Fibroblast of gingiva (primary cell): ENCODE data around the gene MAGIX.

Experiments used
- DNase-seq: peaks from one replicate; pipeline ENCODE4 v3.0.0-alpha.2; 2011; ENCODE audit warnings: low read depth

The MAGIX gene

DNA sequence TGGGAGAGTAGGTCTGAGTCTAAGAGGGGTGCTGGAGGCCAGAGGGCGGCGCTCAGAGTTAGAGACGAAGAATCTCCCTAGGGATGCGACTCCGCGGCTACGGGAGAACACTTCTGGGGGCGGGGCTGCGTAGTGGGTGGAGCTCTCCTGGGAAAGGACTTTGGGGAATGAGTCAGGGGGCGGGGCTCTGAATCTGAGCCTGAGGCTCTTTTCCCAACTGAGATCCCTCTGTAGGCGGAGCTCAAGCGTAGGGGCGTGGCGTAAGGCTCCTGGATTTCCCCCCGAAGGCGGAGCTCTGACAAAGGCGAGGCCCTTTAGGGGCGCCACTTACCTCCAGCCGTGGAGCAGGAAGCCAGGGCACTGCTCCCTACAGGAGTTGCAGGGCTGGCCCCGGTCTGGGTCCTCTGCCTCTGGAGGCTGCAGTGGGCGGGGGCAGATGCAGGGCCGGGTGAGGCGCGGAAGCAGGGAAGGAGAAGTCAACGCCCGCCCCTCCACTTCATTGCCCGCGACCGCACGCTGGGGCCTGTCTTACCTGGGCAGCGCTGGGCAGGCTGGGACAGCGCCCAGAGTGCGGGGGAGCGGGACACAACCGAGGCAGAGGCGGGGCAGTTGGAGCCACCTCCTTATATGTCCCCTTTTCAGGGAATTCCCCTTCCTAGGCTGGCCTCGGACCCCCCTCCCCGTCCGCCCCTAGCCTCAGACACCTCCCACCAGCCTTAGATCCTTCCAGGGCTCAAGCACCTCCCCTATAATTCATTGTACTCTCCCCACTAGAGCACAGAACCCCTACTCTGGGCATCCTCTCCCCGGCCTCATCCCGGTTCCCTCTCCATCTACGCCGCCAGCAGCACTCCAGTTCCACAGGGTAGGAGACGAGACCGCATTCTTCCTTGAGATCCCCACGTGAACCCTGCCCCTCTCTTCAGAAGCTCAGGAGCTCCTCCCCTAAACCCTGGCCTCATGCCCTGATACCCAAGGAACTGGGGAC is 22.0 kb downstream of the MAGIX start:
- DNase-seq, result peak; percentile 80

DNA sequence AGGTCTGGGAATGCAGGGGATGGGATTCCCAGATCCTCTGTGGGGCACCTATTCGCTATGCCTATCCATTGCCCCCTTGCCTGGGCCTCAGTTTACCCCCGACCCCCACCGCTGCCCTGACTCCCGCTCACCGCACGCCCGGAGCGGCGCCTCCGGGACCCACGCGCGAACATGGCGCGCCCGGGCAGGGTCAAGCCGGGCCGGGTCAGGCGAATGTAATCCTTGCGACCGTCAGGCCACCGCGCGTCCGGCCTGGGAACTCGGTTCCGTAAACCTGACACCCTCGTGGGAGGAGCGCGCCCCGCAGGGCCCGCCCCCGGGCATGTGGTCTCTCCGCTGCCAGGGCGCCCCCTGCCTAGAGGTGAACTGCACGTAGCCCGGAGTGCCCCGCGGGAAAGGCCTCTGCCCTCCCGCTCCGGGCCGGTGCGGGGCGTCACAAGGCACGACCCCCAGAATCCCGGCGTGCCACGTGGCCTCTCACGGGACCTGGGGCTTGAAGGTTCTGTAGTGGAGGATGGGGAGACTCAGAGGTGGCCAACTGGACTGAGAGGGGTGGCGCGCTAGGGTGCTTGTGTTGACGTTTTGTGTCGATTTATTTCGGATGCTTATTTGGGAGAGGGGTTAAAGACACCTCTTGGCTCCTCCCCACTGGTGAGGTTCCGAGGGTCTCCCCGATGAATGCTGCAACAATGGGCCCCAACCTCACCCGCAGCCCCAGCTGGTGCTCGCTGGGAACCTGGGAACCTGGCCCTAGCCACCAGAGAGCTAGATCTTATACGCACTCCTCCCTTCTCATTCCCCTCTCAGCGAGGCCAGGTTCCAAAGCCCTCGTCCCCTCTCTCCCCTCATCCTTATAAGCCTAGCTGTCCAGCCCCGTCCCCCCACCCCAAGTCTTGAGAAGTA is 23.8 kb downstream of the MAGIX start, which contains the start of gene PRICKLE3:
Gene PRICKLE3 (minus strand): TSS at position 249 of the 903 bp plus-strand sequence. CDS start 76 bp downstream, at position 173.
- DNase-seq, result peak; percentile 62

DNA sequence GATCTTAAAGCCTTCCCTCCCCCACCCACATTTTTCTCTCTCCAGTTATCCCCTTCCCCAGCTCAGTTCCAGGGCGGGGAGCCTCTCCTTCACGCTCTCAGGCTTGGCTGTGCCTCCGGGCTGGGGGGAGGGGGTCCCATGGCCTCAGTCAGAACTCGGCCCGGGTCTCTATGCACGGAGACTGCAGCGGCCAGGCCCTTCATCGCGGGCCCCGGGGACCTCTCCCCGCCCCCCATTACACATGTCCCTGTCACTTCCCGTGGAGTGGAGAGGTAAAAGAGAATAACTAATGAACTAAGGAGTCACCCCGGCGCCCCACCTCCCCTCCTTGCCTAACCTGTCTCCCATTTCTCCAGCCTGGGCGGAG is 24.5 kb downstream of the MAGIX start:
- DNase-seq, result no peak

DNA sequence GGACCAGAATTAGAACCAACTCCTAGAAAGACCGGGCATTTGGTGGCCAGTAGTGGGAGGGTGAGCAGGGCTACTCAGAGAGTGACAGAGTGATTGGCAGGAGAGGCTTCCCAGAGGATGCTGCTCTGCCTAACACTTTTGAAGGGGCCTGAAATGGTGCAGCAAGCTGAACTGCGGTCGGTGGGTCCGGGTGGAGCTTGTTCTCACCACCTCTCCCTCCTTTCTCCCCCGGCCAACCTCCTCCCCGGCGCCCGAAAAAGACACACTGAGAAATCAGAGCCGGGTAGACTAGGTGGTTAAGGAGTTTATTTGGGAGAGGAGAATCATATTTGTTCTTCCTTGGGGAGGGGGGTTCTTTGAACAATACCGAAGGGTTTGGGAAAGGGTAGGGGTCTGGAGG is 25.0 kb downstream of the MAGIX start:
- DNase-seq, result no peak

DNA sequence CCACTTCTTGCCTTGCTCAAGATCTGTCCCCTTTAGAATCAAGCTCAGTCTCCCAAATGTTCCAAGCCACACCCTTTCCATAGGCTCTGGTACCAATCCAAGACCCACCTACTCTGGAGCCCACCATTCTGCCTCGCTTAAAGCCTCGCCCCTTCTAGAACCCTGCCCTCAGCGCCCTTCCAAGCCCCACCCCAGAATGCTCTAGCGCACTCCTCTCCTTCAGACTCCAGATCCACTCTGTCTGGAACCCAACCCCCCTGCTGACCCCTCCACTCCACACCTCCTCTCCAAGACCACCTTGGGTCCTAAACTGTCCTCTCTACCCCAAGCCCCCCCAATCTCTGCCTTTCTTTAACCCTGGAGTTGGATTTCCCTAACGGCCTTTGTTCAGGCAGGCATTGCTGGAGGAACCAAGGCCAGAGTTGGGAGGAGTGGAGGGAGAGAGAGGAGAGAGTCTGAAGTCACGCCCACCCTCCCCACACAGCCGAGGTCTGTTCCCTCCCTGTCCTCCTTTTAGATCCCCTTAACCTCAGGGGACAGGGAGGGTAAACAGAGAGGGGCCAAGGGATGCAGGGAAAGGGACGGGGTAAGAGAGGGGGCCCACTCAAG is 26.0 kb downstream of the MAGIX start:
- no peak for DNase-seq

DNA sequence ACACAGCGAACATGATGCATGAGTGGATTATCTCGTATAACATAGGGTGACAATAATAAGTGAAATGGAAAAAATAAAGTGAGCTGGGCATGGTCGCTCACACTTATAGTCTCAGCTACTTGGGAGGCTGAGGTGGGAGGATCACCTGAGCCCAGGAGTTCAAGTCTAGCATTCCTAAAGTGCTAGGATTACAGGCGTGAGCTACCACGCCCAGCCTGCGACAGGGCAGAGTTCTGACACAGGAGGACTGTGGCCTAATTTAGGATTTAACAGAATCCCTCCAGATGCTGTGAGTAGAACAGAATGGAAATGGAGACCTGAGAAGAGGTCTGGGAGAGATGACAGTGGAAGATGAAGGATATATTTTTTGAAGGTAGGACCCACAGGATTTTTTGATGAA is 27.0 kb downstream of the MAGIX start:
- no peak for DNase-seq

DNA sequence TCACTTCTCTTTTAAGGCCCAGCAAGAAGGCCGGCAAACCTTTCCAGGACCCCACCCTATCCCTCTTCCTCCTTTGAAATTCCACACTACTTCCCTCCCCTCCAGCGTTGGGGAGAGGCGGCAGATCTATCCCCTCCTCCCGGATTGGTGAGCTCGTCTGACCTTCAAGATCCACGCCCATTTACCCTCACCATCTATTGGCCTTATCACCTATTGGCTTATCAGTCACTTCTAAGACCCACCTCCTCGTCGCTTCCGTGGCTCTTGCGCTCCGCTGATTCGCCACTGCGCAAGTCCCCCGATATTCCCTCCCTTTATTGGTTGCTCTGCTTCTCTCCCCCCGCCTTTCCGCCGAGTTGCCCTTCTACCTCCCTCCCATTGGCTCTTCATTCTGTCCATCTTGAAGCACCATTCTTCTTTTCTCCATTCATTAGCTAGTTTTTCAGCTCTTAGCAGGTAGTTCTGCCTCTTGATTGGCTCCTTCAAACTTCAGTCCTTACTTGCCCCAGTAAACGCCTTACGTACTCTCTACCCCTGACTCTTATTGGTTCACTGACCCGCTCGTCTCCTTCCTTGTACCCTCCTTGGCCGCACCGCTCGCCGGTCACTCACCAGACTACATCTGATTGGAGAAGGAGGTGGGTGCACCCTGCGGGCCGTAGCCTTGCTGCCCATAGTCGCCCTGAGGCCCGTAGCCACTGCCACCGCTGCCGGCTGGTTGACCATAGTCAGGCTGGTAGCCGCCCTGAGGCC is 28.4 kb downstream of the MAGIX start:
- peak; percentile 100 for DNase-seq

DNA sequence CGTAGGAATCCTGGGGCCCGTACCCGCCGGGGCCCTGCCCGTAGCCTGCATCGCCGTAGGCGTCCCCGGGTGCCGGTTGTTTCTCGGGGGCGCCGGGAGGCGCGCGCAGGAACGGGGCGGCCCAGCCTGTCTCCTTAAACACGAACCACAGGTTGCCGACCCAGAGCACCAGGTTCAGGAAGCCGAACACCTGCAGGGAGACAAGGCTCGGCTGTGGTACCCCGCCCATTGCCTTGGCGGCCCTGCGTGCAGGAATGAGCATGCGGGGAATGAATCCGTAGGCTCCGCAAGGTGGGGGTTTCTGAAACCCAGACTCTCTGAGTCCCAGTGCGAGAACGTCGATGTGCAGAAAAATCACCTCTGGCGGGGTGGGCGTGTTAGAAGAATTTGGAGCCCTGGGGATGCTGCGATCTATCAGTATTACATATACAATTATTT is 29.0 kb downstream of the MAGIX start:
- DNase-seq, result no peak

DNA sequence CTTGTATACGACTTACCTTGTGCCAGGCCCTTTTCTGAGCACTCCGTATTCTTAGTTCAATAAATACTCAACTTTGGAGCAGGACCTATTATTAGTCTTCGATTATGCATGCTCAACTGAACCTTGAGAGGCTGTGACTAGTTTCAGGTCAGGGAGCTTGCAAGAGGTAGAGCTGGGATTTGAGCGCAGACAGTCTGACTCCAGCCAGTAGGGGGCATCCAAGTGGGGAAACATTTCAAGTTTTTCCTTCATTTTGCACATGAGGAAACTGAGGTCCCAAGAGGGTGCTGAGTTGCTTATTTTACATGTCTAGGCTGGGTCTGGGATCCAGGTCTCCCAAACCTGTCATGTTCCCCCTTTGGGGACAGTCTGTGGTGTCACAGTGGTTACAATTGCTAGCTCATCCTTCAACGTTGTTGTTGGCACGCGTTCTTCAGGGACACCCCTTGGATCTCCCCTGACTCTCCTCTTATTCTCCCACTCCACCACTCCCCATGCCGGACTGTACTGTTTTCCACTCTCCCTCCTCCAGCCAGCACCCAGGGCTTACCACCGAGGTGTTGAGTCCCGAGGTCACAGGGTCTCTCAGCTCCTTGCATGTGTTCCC is 30.3 kb downstream of the MAGIX start:
- DNase-seq, result no peak

DNA sequence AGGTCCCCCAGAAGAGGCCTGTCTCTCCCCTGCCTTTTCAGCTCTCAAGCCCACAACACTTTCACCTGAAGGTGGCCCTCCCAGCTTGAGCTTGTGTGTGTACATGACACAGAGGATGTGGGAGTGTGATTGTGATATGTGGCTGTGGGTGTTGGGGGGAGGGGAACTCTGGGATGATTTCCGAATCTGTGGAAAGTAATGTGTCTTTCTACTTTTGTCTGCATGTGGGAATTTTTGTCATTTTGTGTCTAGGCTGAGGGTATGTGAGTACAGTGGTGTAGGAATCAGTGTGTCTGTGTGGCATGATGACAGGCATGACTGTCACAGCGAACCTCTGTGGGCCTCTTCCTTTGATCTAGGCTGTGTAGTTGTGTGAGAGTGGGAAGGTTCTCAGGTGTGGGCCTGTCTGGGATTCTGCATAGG is 31.0 kb downstream of the MAGIX start:
- no peak for DNase-seq

DNA sequence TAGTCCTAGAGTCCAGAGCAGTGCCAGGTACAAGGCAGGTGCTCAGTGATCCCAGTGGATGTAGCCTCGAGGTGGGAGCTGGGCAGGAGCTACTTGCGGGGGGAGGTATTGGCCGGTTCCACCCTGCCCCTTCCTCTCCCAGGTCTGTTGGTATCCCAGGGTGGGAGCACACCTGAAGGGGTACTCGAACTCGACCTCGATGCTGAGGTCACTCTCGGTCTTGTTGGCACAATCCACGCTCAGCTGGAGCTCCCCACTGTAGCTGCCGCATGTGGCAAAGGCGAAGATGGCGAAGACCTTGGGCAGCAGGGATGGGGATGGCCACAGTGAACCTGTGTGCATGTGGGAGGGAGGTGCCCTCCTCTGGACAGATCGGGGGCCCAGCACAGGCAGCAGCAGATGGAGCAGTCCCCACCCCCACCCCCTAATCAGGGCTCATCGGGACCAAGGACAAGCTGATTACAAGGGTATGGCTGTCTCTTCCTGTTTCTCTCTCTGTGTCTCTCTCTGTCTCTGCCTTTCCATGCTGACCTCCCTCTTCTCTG is 35.1 kb downstream of the MAGIX start:
- DNase-seq, result no peak

DNA sequence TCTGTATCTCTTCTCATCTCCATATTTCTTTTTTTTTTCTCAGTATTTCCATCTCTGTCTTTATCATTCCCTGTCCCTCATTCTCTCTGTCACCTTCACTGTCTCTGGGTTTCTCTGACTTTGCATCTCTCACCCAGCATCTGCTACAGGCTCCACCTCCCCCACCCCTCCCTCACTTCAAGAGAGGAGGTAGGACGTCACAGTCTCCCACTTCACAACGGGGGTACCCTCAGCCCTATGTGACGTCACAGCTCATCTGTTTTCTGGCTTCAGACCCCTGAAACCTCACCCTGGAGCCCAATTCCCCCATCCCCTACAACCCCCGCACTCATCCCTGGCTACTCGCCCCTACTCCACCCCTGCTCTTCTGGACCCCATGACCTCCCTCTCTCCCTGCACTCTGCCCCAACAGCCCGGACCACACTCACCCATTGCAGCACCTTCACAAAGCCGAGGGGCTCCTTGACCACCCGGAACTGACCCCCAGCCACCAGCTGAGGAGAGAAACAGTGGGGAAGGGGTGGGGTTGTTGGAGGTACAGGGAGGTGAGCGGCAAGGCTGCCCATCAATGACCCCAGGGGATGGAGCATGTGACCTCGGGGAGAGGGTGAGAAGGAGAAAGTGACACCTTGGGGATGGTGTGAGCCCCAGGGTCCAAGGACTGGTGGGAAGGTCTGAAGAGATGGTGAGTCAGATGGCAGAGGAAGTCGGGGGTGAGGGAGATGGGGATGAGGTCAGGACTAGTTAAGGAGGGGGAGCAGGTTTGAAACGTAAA is 36.2 kb downstream of the MAGIX start:
- DNase-seq, result no peak

DNA sequence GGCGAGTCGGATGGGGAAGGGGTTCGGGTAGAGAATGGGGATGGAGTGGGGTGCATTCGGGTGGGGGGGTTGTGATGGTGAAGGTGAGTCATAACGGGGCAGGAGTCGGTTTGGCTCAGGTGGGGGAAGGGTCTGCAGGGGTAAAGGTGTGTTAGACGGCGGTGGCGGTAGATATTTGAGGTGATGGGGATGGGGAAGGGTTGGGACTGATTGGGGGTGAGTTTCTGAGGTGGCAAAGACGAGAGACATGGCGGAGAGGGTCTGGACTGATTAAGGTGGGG is 36.7 kb downstream of the MAGIX start:
- DNase-seq, result no peak

DNA sequence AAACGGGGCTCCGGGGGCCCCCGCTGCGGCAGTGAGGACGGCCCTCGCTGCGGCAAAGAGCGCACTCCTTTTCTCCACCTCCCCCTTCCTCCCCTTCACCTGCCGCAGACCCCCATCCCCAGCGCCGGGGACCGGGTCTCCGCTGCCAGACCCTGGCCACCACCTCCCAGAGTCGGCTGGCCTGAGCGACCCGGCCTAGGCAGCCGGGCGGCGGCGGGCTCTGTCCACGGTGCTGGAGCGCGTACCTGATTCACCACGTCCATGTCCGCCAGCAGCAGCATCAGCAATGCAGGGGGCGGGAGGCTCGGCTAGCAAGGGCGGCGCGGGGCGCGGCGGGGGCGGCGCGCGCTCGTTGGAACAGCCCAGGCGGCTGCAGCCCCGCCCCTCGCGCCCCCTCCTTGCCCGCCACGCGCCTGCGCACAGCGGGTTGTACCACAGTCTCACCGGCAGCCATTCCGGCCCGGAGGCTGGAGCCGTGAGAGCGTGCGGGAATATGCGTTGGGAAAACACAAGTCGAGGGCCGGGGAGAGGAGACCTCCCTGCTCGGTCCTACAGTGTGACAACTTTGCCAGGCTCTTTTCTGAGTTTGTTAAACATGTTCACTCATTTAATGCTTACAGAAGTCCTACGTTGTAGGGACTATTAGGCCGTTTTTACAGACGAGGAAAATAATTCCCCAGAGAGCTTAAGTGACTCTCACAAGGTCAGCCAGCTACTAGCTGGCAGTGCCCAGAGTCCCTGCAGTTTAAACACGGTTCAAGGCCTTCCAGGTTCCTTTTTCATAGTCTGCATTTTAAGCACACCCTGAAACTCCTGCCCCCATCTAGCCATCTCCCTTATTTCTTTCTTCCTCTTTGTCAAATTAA is 37.6 kb downstream of the MAGIX start, which contains the start of gene SYP:
Gene SYP (minus strand): TSS at position 288 of the 866 bp plus-strand sequence. CDS start 7 bp downstream, at position 281.
- DNase-seq, result peak; percentile 78

DNA sequence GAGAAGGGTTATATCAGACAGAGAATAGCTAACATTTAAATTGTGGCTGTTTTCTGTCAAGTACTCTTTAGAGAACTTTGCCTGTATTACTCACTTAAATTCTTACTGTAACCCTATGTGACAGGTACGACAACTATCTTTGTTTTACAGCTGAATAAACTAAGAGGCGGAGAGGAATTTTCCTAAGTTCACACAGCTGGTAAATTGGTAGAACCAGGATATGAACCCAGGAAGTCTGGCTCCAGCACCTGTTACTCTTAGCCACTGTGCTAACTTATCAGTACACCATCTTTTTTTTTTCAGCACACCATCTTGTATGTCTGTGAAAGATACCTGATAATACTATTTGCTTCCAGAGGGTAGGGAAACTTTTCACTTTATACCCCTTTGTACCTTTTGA is 39.5 kb downstream of the MAGIX start:
- DNase-seq, result no peak

DNA sequence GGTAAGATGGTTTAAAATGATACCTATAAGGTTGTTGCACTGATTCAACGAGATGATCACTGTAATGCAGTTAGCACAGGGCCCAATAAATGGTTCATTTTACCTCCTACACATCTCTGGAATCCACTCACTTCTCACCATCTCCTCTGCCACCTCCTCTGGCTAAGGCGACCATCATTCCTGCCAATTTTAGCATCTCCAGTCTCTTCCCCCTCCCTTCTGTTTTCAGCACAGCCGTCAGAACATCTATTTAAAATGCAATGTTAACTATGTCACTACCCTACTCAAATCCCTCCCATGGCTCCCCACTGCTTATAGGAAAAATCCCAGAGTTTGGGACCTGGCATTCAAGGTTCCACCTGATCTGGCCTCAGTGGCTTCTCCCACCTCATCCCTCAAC is 41.0 kb downstream of the MAGIX start:
- DNase-seq, result no peak

DNA sequence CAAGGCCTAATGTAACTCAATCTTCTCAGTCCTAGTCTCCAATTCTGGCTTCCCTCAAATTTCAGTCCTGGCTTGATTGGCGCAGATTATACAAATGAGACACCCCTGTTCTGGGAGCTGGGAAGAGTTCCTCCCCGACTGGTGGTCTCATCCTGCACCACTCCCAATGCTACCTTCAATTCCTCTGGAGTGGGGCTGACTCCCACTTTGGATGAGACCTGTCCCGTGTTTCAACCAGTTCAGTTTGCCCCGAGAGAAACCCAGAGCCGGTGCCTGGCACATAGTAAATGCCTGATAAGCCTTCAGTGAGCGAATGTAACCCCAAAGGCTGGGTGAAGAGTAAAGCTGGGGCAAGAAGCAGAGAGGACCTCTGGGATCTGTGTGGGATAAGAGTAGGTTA is 41.5 kb downstream of the MAGIX start:
- DNase-seq, result no peak

DNA sequence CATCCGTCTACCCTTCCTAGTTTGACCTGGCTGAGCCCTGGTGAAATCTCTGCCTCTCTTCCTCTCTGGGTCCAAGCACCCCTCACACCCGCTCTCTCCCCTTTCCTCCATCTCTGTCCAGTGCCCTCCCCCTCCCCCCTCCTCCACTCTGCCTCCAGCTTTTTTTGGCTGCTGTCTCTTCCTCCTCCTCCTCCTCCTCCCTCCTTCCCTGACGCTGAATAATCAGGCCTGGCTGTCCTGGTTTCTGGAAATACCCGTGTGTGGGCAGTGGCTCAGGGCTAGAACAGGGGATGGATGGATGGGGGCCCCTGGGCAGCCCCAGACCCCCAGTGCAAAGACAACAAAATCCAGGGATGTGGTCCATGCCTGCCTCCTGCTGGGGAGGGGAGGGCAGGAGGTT is 42.2 kb downstream of the MAGIX start:
- DNase-seq, result no peak

DNA sequence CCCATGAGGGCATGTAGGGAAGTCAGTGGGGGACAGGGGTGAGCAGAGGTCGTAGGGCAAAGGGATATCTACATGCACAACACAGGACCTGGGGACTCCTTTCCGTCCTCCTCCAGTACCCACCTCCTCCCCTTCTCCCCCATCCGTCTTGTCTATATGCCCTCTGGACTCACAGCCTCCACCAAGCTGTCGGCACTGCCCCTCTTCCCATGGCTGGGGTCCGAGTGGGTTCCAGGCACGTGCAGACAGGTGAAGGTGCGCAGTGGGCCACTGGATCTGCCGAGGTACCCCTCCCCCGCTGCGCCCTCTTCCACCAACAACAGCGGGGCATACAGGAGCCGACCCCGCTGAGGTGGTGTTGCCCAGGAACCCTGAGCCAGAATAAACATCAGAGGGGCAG is 42.9 kb downstream of the MAGIX start:
- DNase-seq, result no peak
